Smooth muscle cell (in vitro differentiated cells): ENCODE data around the gene NUDC. TPM values are rescaled to one million over a fixed set of nuclear protein-coding genes. Genes with fewer than 3 reads are reported as not detected.

Experiments used
- DNase-seq: peaks from one replicate; lab custom pipeline; 2025; ENCODE audit not compliant: unreplicated experiment; lab: John Stamatoyannopoulos, UW
- H2AFZ ChIP-seq: fragments of 200-600 bp; sonication (generic); 2 replicates; pipeline ENCODE4 v1.6.0; 2016; ENCODE audit warnings: antibody characterized with exemption, low read depth, mild to moderate bottlenecking
- H3F3A ChIP-seq: fragments of 200-600 bp; sonication (generic); 2 replicates; pipeline ENCODE4 v1.6.0; 2017; ENCODE audit warnings: antibody characterized with exemption, low read depth
- H3K27ac ChIP-seq: fragments of 200-600 bp; sonication (generic); 2 replicates; pipeline ENCODE4 v1.5.1; 2016; ENCODE audit warnings: low read depth, mild to moderate bottlenecking
- H3K27me3 ChIP-seq: fragments of 200-600 bp; sonication (generic); 2 replicates; pipeline ENCODE4 v1.6.1; 2016; ENCODE audit warnings: low read depth, mild to moderate bottlenecking
- H3K36me3 ChIP-seq: fragments of 200-600 bp; sonication (generic); 2 replicates; pipeline ENCODE4 v1.5.1; 2016; ENCODE audit warnings: low read depth
- H3K4me1 ChIP-seq: fragments of 200-600 bp; sonication (generic); 2 replicates; pipeline ENCODE4 v1.5.1; 2016; ENCODE audit warnings: low read depth
- H3K4me2 ChIP-seq: fragments of 200-600 bp; sonication (generic); 2 replicates; pipeline ENCODE4 v1.6.0; 2016; ENCODE audit warnings: mild to moderate bottlenecking
- H3K4me3 ChIP-seq: fragments of 200-600 bp; sonication (generic); 2 replicates; pipeline ENCODE4 v1.5.1; 2016; ENCODE audit warnings: mild to moderate bottlenecking
- H3K79me2 ChIP-seq: fragments of 200-600 bp; sonication (generic); 2 replicates; pipeline ENCODE4 v1.6.0; 2016; ENCODE audit warnings: low read depth, mild to moderate bottlenecking
- H3K9ac ChIP-seq: fragments of 200-600 bp; sonication (generic); 2 replicates; pipeline ENCODE4 v1.6.0; 2016; ENCODE audit warnings: low read depth
- H3K9me3 ChIP-seq: fragments of 200-600 bp; sonication (generic); replicated peaks from 2 replicates; pipeline ENCODE4 v1.5.1; 2016; ENCODE audit warnings: low read depth
- H4K20me1 ChIP-seq: fragments of 200-600 bp; sonication (generic); 2 replicates; pipeline ENCODE4 v1.6.0; 2016; ENCODE audit warnings: low read depth
- CTCF ChIP-seq: fragments of 200-600 bp; sonication (generic); IDR thresholded peaks from 2 replicates; pipeline ENCODE4 v1.5.1; 2017; ENCODE audit warnings: borderline replicate concordance, mild to moderate bottlenecking, antibody characterized with exemption; ENCODE audit not compliant: insufficient read depth, poor library complexity, severe bottlenecking
- WGBS: methylation state at CpG from one replicate; pipeline ENCODE4 v1.1.7; 2016; ENCODE audit warnings: low lambda C conversion rate; 5-methylcytosine and 5-hydroxymethylcytosine counted together
- polyA plus RNA-seq: library from polyadenylated mRNA; unstranded; fragments of >200 nt; fragmentation: Nextera tagmentation; extraction: Ambion mirVana; gene quantifications from 2 replicates; pipeline ENCODE4 v1.2.1, GENCODE V29; 2016
- total RNA-seq: library from RNA; depleted of rRNA; stranded (reverse); fragments of >200 nt; gene quantifications from 2 replicates; pipeline ENCODE4 v1.2.3, GENCODE V29; 2014

NUDC gene
- total and polyA plus RNA-seq, 2 experiments from 2014 or later = 23.9 to 122 TPM

GRCh38 chr1:26922431-26922729 is 837 bp downstream of the NUDC start:
- peak overlapping the region; percentile 91 for H3K27ac ChIP-seq
- H3K4me2 ChIP-seq = peak overlapping the region; percentile 98
- no peak for TF ChIP-seq CTCF
- peak overlapping the region; percentile 84 for H3K9ac ChIP-seq
- H3F3A ChIP-seq = peaks cover 3% of the 10 kb centered on the region
- H3K4me3 ChIP-seq = peak overlapping the region; percentile 84
- no peaks in the 10 kb centered on the region for H3K9me3 ChIP-seq
- WGBS = 47% methylated on average over 6 of the region's 6 CpGs
- H3K36me3 ChIP-seq = no peaks in the 10 kb centered on the region
- peak overlapping the region; percentile 94 for H2AFZ ChIP-seq
- peaks cover 45% of the 10 kb centered on the region for H3K79me2 ChIP-seq
- peaks cover 23% of the 10 kb centered on the region for H4K20me1 ChIP-seq
- no peaks in the 10 kb centered on the region for H3K27me3 ChIP-seq
- no peak for DNase-seq
- H3K4me1 ChIP-seq = peaks cover 16% of the 10 kb centered on the region

- peaks cover 16% of the 10 kb centered on the region for H3K4me1 ChIP-seq
- H4K20me1 ChIP-seq = peaks cover 28% of the 10 kb centered on the region
- peak overlapping the region; percentile 84 for H3K4me3 ChIP-seq
- peaks cover 48% of the 10 kb centered on the region for H3K79me2 ChIP-seq
- no peaks in the 10 kb centered on the region for H3K9me3 ChIP-seq
- no peak for DNase-seq
- H3K9ac ChIP-seq = no peak overlapping the region
- 96% methylated on average over 3 of the region's 3 CpGs for whole genome bisulfite sequencing
- peak overlapping the region; percentile 98 for H3K4me2 ChIP-seq
- peaks cover 4% of the 10 kb centered on the region for H3K36me3 ChIP-seq
- no peaks in the 10 kb centered on the region for H3K27me3 ChIP-seq
- peak overlapping the region; percentile 91 for H3K27ac ChIP-seq
- no peak for TF ChIP-seq CTCF
- H3F3A ChIP-seq = peaks cover 3% of the 10 kb centered on the region
- H2AFZ ChIP-seq = no peak overlapping the region
Measured at GRCh38 chr1:26922901-26923300, 1.4 kb downstream of the NUDC start.

GRCh38 chr1:26923711-26924110 is 2.2 kb downstream of the NUDC start:
- H3K4me3 ChIP-seq = no peak overlapping the region
- no peak overlapping the region for H3K9ac ChIP-seq
- WGBS = 100% methylated on average over 3 of the region's 3 CpGs
- H3F3A ChIP-seq = peaks cover 3% of the 10 kb centered on the region
- peaks cover 55% of the 10 kb centered on the region for H3K79me2 ChIP-seq
- no peaks in the 10 kb centered on the region for H3K9me3 ChIP-seq
- DNase-seq = no peak
- no peak overlapping the region for H3K4me2 ChIP-seq
- H3K27ac ChIP-seq = no peak overlapping the region
- no peak overlapping the region for H2AFZ ChIP-seq
- peaks cover 35% of the 10 kb centered on the region for H4K20me1 ChIP-seq
- H3K4me1 ChIP-seq = peaks cover 16% of the 10 kb centered on the region
- no peak for TF ChIP-seq CTCF
- peaks cover 10% of the 10 kb centered on the region for H3K36me3 ChIP-seq
- H3K27me3 ChIP-seq = no peaks in the 10 kb centered on the region

GRCh38 chr1:26932531-26932930 is 11.0 kb downstream of the NUDC start:
- no peaks in the 10 kb centered on the region for H3K9me3 ChIP-seq
- peaks cover 18% of the 10 kb centered on the region for H4K20me1 ChIP-seq
- DNase-seq = no peak
- H3K4me2 ChIP-seq = no peak overlapping the region
- TF ChIP-seq CTCF = no peak
- no peaks in the 10 kb centered on the region for H3K27me3 ChIP-seq
- H3F3A ChIP-seq = no peaks in the 10 kb centered on the region
- H3K9ac ChIP-seq = no peak overlapping the region
- no peak overlapping the region for H3K27ac ChIP-seq
- no peak overlapping the region for H2AFZ ChIP-seq
- H3K4me1 ChIP-seq = no peaks in the 10 kb centered on the region
- WGBS = 97% methylated on average over 3 of the region's 3 CpGs
- H3K79me2 ChIP-seq = peaks cover 29% of the 10 kb centered on the region
- H3K4me3 ChIP-seq = no peak overlapping the region
- H3K36me3 ChIP-seq = peaks cover 10% of the 10 kb centered on the region
